ENCODE results near the gene CHML. TPM values are rescaled to one million over a fixed set of nuclear protein-coding genes. Genes with fewer than 3 reads are reported as not detected.

The CHML gene
- total RNA-seq, 4 donors from 2014 or later: 1.6 to 14.6 (median 12.9) TPM

DNA sequence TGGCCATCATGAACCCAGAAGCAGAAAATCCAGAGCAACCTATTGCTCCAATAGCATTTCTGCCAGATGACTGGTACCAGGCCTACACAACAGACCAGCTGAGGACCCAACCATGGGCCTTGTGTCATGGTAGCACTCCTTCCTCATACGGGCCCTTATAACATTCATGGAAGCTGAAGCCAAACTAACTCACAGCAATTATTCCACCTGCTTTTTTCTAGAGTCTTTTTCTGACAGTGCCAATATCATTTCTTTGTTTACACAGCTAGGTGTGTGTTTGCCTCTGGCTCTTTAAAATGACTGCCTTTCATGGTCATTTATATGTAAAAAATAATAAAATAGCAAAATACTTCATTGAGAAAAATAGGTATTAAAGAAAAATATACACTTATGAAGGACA, 8.0 kb upstream of the CHML start:
- in situ Hi-C loops (cut with MboI; ENCODE audit: low pct_ligation_motif_present in 1 of 4, low pct_unique_long_range_greater_than_20kb in 1 of 4, low sequenced_read_pairs in 3 of 4): loop anchor here in 1 of 4 donors (25.0 kb wide), 1 partner anchor 111 kb away; the partner anchor contains the start of gene KMO
- Histone ChIP-seq H3K27me3 (no peaks in the 10 kb centered on the region), H3K27ac (no peak overlapping the region), H3K36me3 (no peaks in the 10 kb centered on the region), H3K9me3 (no peaks in the 10 kb centered on the region), H3K4me1 (no peaks in the 10 kb centered on the region), H3K4me3 (no peak overlapping the region)
- TF ChIP-seq POLR2A (IDR thresholded peaks at IDR 0.05) (no peak), POLR2AphosphoS5 (IDR thresholded peaks at IDR 0.05) (no peak), EP300 (IDR thresholded peaks at IDR 0.05; ENCODE audit: low read depth) (no peak)
- TF ChIP-seq, protein P1, sequence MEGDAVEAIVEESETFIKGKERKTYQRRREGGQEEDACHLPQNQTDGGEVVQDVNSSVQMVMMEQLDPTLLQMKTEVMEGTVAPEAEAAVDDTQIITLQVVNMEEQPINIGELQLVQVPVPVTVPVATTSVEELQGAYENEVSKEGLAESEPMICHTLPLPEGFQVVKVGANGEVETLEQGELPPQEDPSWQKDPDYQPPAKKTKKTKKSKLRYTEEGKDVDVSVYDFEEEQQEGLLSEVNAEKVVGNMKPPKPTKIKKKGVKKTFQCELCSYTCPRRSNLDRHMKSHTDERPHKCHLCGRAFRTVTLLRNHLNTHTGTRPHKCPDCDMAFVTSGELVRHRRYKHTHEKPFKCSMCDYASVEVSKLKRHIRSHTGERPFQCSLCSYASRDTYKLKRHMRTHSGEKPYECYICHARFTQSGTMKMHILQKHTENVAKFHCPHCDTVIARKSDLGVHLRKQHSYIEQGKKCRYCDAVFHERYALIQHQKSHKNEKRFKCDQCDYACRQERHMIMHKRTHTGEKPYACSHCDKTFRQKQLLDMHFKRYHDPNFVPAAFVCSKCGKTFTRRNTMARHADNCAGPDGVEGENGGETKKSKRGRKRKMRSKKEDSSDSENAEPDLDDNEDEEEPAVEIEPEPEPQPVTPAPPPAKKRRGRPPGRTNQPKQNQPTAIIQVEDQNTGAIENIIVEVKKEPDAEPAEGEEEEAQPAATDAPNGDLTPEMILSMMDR (IDR thresholded peaks at IDR 0.05): no peak
- 50 to 73% methylated on average over 1 of the region's 1 CpG for WGBS, 2 donors (ENCODE audit: low coverage in 1 of 2)
- intact Hi-C loops (cut with DNase I; ENCODE audit: low total_unique reads): no loop called here
- DNase-seq: no peak

DNA sequence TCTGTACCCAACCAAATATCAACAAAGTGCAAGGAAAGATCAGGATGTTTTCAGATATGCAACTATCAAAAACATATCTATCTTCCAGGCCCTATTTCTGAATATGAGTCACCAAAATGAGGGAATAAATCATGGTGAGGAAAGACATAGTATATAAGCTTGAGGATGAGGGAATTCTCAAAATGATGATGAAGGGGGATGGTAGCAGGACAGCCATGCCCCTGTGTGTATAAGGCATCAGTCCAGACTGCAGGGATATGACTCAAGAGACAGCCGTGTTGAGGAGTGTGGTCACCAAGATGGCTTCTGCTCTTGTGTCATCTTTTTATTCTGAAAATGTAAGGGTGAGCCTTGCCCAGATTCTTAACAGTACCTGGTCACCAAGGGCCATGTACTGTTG, 7.5 kb upstream of the CHML start:
- no peaks in the 10 kb centered on the region for H3K4me1 ChIP-seq
- in situ Hi-C loops (cut with MboI; ENCODE audit: low pct_ligation_motif_present in 1 of 4, low pct_unique_long_range_greater_than_20kb in 1 of 4, low sequenced_read_pairs in 3 of 4) (loop anchor here in 1 of 4 donors (25.0 kb wide), 1 partner anchor 110 kb away; the partner anchor contains the start of gene KMO), intact Hi-C loops (cut with DNase I; ENCODE audit: low total_unique reads) (no loop called here)
- H3K27ac ChIP-seq: no peak overlapping the region
- no peak for DNase-seq
- TF ChIP-seq EP300 (IDR thresholded peaks at IDR 0.05; ENCODE audit: low read depth): no peak
- 50 to 83% methylated on average over 1 of the region's 1 CpG for WGBS, 2 donors (ENCODE audit: low coverage in 1 of 2)
- H3K9me3 ChIP-seq: no peaks in the 10 kb centered on the region
- H3K36me3 ChIP-seq: no peaks in the 10 kb centered on the region
- H3K4me3 ChIP-seq: no peak overlapping the region
- H3K27me3 ChIP-seq: no peaks in the 10 kb centered on the region

DNA sequence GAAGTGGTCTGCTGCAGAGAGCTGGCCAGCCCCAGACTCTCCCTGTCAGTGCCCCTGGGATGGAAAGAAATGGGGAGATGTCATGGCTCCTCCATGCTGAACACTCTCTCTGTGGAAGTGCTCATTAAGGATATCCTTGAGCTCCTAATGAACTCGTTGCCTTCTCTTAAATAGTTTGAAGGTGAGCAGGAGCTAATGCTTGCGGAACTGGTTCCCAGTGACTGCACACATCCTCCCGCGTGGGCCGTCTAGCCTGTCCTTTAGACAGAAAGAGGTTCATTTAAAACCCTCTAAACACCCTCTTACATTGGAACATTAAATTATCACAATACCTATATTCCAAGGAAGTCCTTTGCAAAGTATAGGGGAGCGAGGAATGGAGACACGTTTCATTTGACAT, 6.0 kb upstream of the CHML start:
- 71 to 92% methylated on average over 5 to 7 of the region's 7 CpGs for WGBS, 2 donors (ENCODE audit: low coverage in 1 of 2)
- H3K36me3 ChIP-seq: no peaks in the 10 kb centered on the region
- no peak for DNase-seq
- H3K9me3 ChIP-seq: no peaks in the 10 kb centered on the region
- no peaks in the 10 kb centered on the region for H3K4me1 ChIP-seq
- H3K27me3 ChIP-seq: no peaks in the 10 kb centered on the region
- in situ Hi-C loops (cut with MboI; ENCODE audit: low pct_ligation_motif_present in 1 of 4, low pct_unique_long_range_greater_than_20kb in 1 of 4, low sequenced_read_pairs in 3 of 4): loop anchor here in 1 of 4 donors (25.0 kb wide), 1 partner anchor 109 kb away; the partner anchor contains the start of gene KMO
- no peak overlapping the region for H3K27ac ChIP-seq
- TF ChIP-seq POLR2A (IDR thresholded peaks at IDR 0.05): no peak
- TF ChIP-seq, protein P1 (IDR thresholded peaks at IDR 0.05): no peak
- no peak for TF ChIP-seq EP300 (IDR thresholded peaks at IDR 0.05; ENCODE audit: low read depth)
- no peak for TF ChIP-seq POLR2AphosphoS5 (IDR thresholded peaks at IDR 0.05)
- no peak overlapping the region for H3K4me3 ChIP-seq
- intact Hi-C loops (cut with DNase I; ENCODE audit: low total_unique reads): no loop called here

DNA sequence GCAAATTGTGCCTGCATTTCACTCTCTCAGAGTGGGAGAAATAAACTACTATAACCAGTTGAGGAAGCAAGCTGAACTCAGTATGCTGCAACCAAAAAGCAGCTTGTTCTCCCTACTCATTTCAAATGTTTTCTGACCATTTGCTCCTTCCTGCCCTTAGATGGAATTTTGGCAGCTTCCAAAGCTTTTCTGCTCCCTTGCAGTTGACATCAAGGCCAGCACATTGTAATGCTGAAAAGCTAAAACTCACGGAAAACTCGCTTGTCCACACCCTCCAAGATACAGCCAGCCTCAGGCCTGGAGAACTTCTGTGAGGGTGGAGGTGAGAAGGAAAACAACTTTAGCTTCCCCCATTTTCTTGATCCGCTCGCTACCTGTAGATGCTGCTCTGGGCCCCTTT, 5.0 kb upstream of the CHML start:
- 87 to 100% methylated on average over 2 to 4 of the region's 4 CpGs for WGBS, 2 donors (ENCODE audit: low coverage in 1 of 2)
- no peak overlapping the region for H3K27ac ChIP-seq
- no peaks in the 10 kb centered on the region for H3K27me3 ChIP-seq
- peaks cover 0 to 7% (median 3%) of the 10 kb centered on the region in 4 donors for H3K4me1 ChIP-seq
- H3K9me3 ChIP-seq: no peaks in the 10 kb centered on the region
- in situ Hi-C loops (cut with MboI; ENCODE audit: low pct_ligation_motif_present in 1 of 4, low pct_unique_long_range_greater_than_20kb in 1 of 4, low sequenced_read_pairs in 3 of 4) (loop anchor here in 1 of 4 donors (25.0 kb wide), 1 partner anchor 108 kb away; the partner anchor contains the start of gene KMO), intact Hi-C loops (cut with DNase I; ENCODE audit: low total_unique reads) (no loop called here)
- no peaks in the 10 kb centered on the region for H3K36me3 ChIP-seq
- no peak for DNase-seq
- no peak for TF ChIP-seq POLR2A (IDR thresholded peaks at IDR 0.05)
- TF ChIP-seq POLR2AphosphoS5 (IDR thresholded peaks at IDR 0.05): no peak
- TF ChIP-seq EP300 (IDR thresholded peaks at IDR 0.05; ENCODE audit: low read depth): no peak
- TF ChIP-seq, protein P1 (IDR thresholded peaks at IDR 0.05): no peak
- no peak overlapping the region for H3K4me3 ChIP-seq

DNA sequence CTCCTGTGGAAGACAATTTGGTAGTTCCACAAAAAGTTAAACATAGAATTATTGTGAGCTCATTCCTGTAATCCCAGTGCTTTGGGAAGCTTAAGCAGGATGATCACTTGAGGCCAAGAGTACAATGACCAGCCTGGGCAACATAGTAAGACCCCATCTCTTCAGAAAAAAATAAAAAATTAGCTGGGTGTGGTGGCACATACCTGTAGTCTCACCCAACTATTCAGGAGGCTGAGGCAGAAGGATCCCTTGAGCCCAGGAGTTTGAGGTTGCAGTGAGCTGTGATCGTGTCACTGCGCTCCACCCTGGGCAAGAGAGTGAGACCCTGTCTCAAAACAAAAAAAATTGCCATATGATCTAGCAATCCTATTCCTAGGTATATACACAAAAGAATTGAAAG, 4.1 kb upstream of the CHML start:
- intact Hi-C loops (cut with DNase I; ENCODE audit: low total_unique reads): no loop called here

More for the DNA sequence above, 4.1 kb upstream of the CHML start:
- Histone ChIP-seq H3K36me3 (no peaks in the 10 kb centered on the region), H3K4me3 (no peak overlapping the region), H3K27me3 (no peaks in the 10 kb centered on the region), H3K27ac (no peak overlapping the region), H3K4me1 (peaks cover 0 to 7% (median 4%) of the 10 kb centered on the region in 4 donors), H3K9me3 (no peaks in the 10 kb centered on the region)
- DNase-seq: no peak
- in situ Hi-C loops (cut with MboI; ENCODE audit: low pct_ligation_motif_present in 1 of 4, low pct_unique_long_range_greater_than_20kb in 1 of 4, low sequenced_read_pairs in 3 of 4): loop anchor here in 1 of 4 donors (25.0 kb wide), 1 partner anchor 107 kb away; the partner anchor contains the start of gene KMO
- 97% methylated on average over 2 of the region's 2 CpGs; no CpG with 5 or more reads in 1 of the 2 donors for WGBS, 2 donors (ENCODE audit: low coverage in 1 of 2)
- TF ChIP-seq EP300 (IDR thresholded peaks at IDR 0.05; ENCODE audit: low read depth) (no peak), POLR2AphosphoS5 (IDR thresholded peaks at IDR 0.05) (no peak), POLR2A (IDR thresholded peaks at IDR 0.05) (no peak)
- TF ChIP-seq, protein P1 (IDR thresholded peaks at IDR 0.05): no peak
